Glutamatergic neuron (in vitro differentiated cells): Measurements from ENCODE around the gene CAMKV. TPM values are rescaled to one million over a fixed set of nuclear protein-coding genes. Genes with fewer than 3 reads are reported as not detected.

ENCODE experiments used
- DNase-seq: peaks from one replicate; pipeline ENCODE4 v3.0.0; 2022
- H3K27ac Mint-ChIP-seq: one replicate; pipeline ENCODE4 v1.8.0; 2020; ENCODE audit warnings: mild to moderate bottlenecking, mixed read lengths, inconsistent platforms; ENCODE audit not compliant: unreplicated experiment
- H3K27me3 Mint-ChIP-seq: one replicate; pipeline ENCODE4 v1.8.0; 2020; ENCODE audit warnings: mild to moderate bottlenecking, moderate library complexity, mixed read lengths, inconsistent platforms; ENCODE audit not compliant: unreplicated experiment
- H3K36me3 Mint-ChIP-seq: one replicate; pipeline ENCODE4 v1.8.0; 2020; ENCODE audit warnings: mild to moderate bottlenecking, mixed read lengths, inconsistent platforms; ENCODE audit not compliant: unreplicated experiment
- H3K4me1 Mint-ChIP-seq: one replicate; pipeline ENCODE4 v1.8.0; 2020; ENCODE audit warnings: mild to moderate bottlenecking, low read depth, mixed read lengths, inconsistent platforms; ENCODE audit not compliant: unreplicated experiment
- H3K4me3 Mint-ChIP-seq: one replicate; pipeline ENCODE4 v1.8.0; 2020; ENCODE audit warnings: mild to moderate bottlenecking, mixed read lengths, inconsistent platforms; ENCODE audit not compliant: unreplicated experiment
- H3K9me3 Mint-ChIP-seq: one replicate; pipeline ENCODE4 v1.8.0; 2020; ENCODE audit warnings: mild to moderate bottlenecking, moderate library complexity, mixed read lengths, inconsistent platforms; ENCODE audit not compliant: unreplicated experiment
- CTCF ChIP-seq: fragments of 200-600 bp; sonication (generic); IDR thresholded peaks from one replicate; pipeline ENCODE4 v1.5.0; 2021; ENCODE audit not compliant: partially characterized antibody, unreplicated experiment
- total RNA-seq: library from RNA; stranded (reverse); fragmentation: NEBNext Ultra II Directional; extraction: Animal tissue kit (Norgen Biotek cat#: 25700); gene quantifications from one replicate; pipeline ENCODE4 v1.2.1, GENCODE V29; 2021; ENCODE audit not compliant: unreplicated experiment

The CAMKV gene
- total RNA-seq, 1 donor from 2014 or later = 518 TPM

GRCh38 chr3:49911611-49912010, 41.9 kb upstream of the CAMKV start:
- no peak overlapping the region for H3K4me3 Mint-ChIP-seq
- TF ChIP-seq CTCF = no peak
- peaks cover 5% of the 10 kb centered on the region for H3K27me3 Mint-ChIP-seq
- no peaks in the 10 kb centered on the region for H3K36me3 Mint-ChIP-seq
- DNase-seq = no peak
- peaks cover 4% of the 10 kb centered on the region for H3K9me3 Mint-ChIP-seq
- peaks cover 19% of the 10 kb centered on the region for H3K4me1 Mint-ChIP-seq
- no peak overlapping the region for H3K27ac Mint-ChIP-seq

- Mint-ChIP-seq H3K9me3 (peaks cover 4% of the 10 kb centered on the region), H3K36me3 (no peaks in the 10 kb centered on the region), H3K27ac (no peak overlapping the region), H3K27me3 (peaks cover 5% of the 10 kb centered on the region), H3K4me3 (no peak overlapping the region), H3K4me1 (peaks cover 19% of the 10 kb centered on the region)
- no peak for DNase-seq
- no peak for TF ChIP-seq CTCF
Observed at GRCh38 chr3:49911124-49911420, 41.4 kb upstream of the CAMKV start.

GRCh38 chr3:49910409-49911123, 40.9 kb upstream of the CAMKV start:
- Mint-ChIP-seq H3K36me3 (no peaks in the 10 kb centered on the region), H3K4me3 (peak overlapping the region; percentile 64), H3K4me1 (peaks cover 23% of the 10 kb centered on the region), H3K9me3 (peaks cover 4% of the 10 kb centered on the region), H3K27ac (no peak overlapping the region), H3K27me3 (peaks cover 5% of the 10 kb centered on the region)
- peak; percentile 55 for DNase-seq
- TF ChIP-seq CTCF = no peak

GRCh38 chr3:49908373-49909199, 38.9 kb upstream of the CAMKV start:
- Mint-ChIP-seq H3K4me1 (peaks cover 25% of the 10 kb centered on the region), H3K27ac (no peak overlapping the region), H3K27me3 (peaks cover 8% of the 10 kb centered on the region), H3K9me3 (peaks cover 4% of the 10 kb centered on the region), H3K36me3 (no peaks in the 10 kb centered on the region), H3K4me3 (no peak overlapping the region)
- no peak for TF ChIP-seq CTCF
- no peak for DNase-seq
